HG03139 (cell line): Measurements from ENCODE around the gene DOCK1.

Source experiments
- ATAC-seq: cut with Tn5 transposase; IDR thresholded peaks from one replicate; pipeline ENCODE4 v1.9.1; 2021; ENCODE audit not compliant: unreplicated experiment

DOCK1 gene

DNA sequence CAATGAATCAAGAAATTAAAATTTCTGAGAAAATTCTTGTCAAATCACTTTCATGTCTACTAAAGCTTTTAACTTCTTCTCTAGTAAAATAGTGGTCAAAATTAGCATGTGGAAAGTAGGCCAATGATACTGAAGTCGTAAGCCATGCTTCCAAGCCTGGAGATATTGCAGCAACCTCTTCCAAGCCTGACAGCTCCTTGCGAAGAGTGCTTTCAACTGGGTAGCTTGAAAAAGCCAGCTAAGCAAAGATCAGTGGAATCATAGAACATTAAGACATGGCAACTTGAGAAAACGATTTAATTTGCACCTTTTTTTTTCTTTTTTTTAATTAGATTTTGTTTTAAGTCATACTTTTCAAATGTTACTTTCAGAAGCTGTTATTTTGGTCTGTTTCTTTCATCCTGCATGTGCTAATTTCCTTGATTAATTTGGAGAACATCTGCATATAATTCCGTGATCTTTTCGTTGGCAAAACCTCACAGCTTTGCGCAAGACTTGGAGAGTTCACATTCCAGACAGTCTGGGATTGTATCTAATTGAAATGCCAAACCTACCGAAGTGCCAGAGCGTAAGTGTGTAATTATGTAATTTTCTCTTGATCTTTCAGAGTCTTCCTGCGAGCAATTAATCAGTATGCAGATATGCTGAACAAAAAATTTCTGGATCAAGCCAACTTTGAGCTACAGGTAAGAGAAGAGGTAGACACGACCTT lies 433.3 kb downstream of the DOCK1 start:
- ATAC-seq: no peak

- no peak for ATAC-seq
These were observed 438.6 kb downstream of the DOCK1 start for GRCh38 chr10:127343821-127344220.

DNA sequence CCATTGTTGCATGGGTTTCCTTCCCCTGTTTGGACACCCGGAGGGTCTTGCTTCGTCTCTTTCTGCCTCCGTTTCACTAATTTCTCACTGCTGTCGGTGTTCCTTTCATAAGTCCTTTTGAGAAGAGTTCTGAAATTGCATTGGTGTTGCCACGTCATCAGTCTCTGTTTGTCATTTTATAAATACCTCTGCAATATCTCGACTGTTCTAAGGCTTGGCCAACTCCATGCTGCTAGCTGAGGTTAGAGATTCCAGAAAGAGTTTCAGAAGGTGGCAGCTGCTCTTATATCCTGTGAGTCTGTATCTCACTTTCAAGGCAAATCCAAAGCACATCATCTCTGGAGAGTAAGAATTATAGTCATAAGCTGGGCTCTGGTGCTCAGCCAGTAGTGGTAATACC lies 439.1 kb downstream of the DOCK1 start:
- ATAC-seq: no peak

DNA sequence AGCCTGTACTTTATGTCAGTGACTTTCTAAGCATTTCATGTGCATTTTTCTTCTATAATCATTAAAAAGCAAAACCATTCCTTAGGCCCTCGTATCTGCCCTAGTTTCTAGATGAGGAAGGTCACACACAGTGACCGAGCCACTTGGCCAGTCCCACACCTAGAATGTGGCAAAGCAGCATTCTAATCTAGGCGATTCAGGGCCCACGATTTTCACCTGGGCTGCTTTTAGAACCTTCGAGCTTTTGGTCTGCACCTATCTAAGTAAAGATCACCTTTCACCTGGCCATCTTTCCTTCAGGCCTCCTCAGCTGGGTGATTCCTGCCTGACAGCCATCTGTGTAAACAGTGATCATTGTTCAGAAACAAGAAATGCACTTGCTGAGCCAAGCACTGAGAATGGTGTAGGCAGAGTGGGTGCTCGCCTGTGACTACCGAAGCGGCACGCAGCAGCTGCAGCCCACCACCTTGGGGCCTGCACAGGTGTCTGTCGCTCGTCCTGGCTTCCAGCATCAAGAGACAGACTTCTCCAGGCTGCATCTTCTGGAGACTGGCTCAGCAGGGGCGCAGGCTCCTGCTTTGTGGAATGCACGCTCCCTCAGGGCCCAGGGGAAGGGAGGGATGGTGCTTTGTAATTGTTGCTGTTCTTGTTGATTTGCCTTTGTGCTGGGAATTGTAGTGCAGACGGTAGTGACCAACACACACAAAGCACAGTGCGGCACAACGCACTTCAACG lies 440.2 kb downstream of the DOCK1 start:
- ATAC-seq: no peak

DNA sequence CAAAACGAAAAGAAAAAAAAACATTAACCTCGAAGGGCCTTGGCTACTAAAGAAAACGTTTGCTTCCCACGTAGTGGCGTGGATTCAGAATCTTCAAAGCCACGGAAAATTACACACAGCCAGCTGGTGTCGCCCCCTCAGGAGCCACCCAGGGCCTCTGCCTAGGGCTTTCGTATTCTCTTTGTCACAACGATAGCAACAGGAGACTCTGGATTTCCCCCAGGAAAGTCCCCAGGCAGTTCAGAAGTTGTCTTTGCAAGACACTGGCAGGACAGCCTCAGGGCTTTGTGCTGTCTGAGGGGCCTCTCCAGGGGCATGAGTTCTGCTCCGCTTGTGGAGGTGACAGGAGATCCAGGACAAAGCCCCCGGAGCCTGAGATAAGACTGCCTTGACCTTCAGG lies 441.4 kb downstream of the DOCK1 start:
- no peak for ATAC-seq

- no peak for ATAC-seq
These were observed 442.2 kb downstream of the DOCK1 start for GRCh38 chr10:127347202-127347959.

DNA sequence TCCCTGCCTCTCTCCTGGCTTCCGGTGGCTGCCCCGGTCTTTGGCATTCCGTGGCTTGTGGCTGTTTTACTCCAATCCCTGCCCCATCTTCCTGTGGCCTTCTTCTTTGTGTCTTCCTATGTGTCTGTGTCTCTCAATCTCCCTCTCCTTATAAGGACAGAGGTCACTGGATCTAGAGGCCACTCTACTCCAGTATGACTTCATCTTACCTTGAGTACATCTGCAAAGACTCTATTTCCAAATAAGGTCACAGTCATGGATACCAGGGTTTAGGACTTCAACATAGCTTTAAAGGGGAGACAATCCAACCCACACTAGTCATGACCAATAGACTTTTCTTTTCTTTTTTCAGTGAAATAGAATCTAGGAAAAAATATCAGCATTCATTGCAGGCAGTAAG lies 444.5 kb downstream of the DOCK1 start:
- no peak for ATAC-seq

DNA sequence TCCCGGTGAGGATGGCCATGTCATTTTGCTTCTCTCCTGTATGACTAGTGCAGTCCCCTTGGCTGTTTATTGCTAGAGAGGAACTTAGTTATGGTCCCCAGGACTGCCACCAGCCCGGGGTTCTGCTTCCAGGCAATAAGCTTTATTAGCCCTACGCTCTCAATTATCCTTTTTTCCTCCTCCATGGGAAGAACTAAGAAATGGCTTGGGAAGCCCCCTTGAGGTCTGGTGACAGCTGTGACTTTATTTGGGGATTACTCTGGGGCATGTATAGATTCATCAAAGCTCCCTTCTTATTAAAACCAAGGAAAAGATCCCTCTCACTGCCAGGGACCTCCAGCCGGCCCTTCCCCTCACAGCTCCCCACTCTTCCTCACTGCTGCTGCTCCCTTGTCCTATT lies 446.3 kb downstream of the DOCK1 start:
- no peak for ATAC-seq

DNA sequence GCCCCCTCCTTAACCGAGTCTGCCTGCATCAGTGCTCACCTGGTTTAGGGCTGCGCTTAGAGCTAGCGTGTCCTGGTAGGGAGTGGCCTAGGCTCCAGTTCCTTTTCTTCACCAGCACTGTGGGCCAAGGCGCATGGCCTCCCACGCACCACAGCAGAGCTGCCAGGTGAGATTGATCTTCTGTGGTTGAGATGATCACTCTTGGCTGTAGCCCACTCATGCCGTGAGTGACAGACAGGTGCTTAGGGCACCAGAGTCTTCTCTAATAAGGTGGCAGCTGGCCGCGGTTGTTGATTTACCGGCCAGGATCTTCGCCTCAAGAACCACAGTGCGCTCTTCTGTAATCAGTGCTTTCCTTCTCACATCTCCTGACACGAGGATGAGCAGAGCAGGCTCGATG lies 448.3 kb downstream of the DOCK1 start:
- ATAC-seq: no peak

- ATAC-seq: no peak
These were observed 449.0 kb downstream of the DOCK1 start for GRCh38 chr10:127354255-127354654.

- no peak for ATAC-seq
These were observed 449.8 kb downstream of the DOCK1 start for GRCh38 chr10:127354992-127355391.

GRCh38 chr10:127356360-127356759 lies 451.1 kb downstream of the DOCK1 start:
- no peak for ATAC-seq

GRCh38 chr10:127357265-127357664 lies 452.0 kb downstream of the DOCK1 start:
- no peak for ATAC-seq

DNA sequence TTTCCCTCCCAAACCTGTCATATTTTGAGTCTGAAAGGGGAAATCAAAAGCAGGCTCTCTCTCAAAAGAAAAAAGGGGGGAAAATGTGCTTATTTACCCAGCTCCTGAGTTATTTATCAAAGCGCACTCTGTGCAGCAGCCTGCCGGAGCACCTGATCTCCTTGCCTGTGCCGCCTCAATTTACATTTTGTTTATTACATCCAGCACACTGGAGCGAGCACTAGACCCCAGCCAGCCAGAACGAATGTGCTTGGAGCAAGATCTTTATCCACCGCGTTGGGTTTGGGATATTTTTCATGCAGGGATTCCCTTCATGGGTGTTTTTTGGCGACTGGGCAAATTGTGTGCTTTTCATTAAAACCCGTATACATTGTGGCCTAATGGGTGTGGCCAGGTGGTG lies 453.1 kb downstream of the DOCK1 start:
- no peak for ATAC-seq

- no peak for ATAC-seq
These were observed 458.8 kb downstream of the DOCK1 start for GRCh38 chr10:127364034-127364433.

DNA sequence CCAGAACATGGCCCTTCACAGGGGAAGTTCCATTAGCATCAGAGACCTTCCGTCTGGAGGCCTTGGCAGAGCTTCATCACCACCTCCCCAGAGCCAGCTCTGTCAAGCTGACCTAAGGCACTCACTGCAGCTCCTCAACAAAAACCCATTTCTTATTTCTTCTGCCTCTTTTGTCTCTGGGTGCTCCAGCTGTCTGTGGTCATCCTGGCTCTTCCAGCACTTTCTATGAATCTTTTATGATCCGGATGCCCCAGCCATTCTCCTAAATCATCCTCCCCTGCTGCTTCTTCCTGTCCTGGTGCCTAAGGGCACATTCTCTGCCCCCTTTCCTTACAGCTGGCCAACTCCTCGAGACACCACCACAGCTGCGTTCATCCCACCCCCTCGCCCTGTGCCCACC lies 462.9 kb downstream of the DOCK1 start:
- no peak for ATAC-seq

GRCh38 chr10:127368929-127369328 lies 463.7 kb downstream of the DOCK1 start:
- no peak for ATAC-seq

DNA sequence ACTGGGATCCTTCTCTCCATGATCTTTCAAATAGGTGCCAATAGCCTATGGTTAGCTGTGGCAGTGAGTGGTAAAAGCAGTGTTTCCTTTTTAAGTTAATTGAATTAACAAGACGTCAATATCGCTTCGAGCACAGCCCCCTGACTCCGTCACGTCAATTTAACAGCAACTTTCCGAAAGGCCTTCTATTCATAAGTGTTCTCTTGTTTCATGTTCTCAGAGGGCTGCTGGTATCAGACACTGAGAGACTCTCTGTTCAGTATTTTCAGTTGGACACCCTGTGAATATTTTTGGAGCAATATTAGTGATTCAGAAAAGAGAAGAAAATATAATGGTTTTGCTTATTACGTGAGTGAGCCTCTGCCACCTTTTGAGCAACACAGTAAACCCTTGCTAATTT lies 465.4 kb downstream of the DOCK1 start:
- no peak for ATAC-seq

DNA sequence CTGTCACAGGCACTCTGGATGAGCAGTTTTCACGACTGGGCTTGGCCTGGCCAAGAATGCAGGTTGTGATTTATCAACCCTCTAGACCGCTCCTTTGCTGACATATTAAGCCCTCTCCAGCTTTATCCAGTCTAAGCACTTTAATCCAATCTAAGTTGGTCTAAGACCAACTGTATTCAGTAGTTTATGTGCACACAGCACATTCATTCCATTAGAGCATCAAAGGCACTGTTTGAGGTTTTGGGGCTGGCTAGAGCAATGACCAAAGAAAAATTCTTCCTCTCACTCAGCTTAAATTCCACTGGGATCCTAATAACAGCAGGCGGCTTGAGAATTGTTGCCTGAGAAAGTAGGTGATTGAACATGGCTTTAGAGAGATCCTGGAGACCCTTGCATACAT lies 467.1 kb downstream of the DOCK1 start:
- ATAC-seq: no peak

GRCh38 chr10:127374074-127374680 lies 468.9 kb downstream of the DOCK1 start:
- ATAC-seq: no peak

GRCh38 chr10:127374901-127375300 lies 469.7 kb downstream of the DOCK1 start:
- ATAC-seq: no peak

GRCh38 chr10:127375461-127375860 lies 470.2 kb downstream of the DOCK1 start:
- ATAC-seq: no peak
